Thoracic aorta (tissue), 2 donors: Measurements from ENCODE around the gene DNAJB11. TPM values are rescaled to one million over a fixed set of nuclear protein-coding genes. Genes with fewer than 3 reads are reported as not detected.

Experiments used
- ATAC-seq: fragments of 150-250 bp; one replicate; pipeline ENCODE4 v1.8.0; 2017; ENCODE audit warnings: low read depth; ENCODE audit not compliant: insufficient number of reproducible peaks, low FRiP score
- DNase-seq: peaks from one replicate; pipeline ENCODE4 v3.0.0-alpha.2; 2020; ENCODE audit warnings: low spot score
- H3K27ac ChIP-seq, 2 donors: fragments of 200-600 bp; sonication (generic); 1 replicate in 1 of 2; 2 replicates in 1 of 2; pipeline ENCODE4 v1.5.1; 2016; ENCODE audit warnings: mild to moderate bottlenecking in 2 of 2, moderate library complexity in 2 of 2
- H3K27me3 ChIP-seq: fragments of 200-600 bp; sonication (generic); replicated peaks from 2 replicates; pipeline ENCODE4 v1.6.0; 2016; ENCODE audit warnings: mild to moderate bottlenecking; ENCODE audit not compliant: insufficient read depth
- H3K36me3 ChIP-seq: fragments of 200-600 bp; sonication (generic); one replicate; pipeline ENCODE4 v1.5.1; 2016
- H3K4me1 ChIP-seq, 2 donors: fragments of 200-600 bp; sonication (generic); 1 replicate in 1 of 2; 2 replicates in 1 of 2; pipeline versions ENCODE4 v1.5.1 to v1.6.0; 2016; ENCODE audit warnings: low read depth in 2 of 2, mild to moderate bottlenecking in 1 of 2; ENCODE audit not compliant: control insufficient read depth in 1 of 2
- H3K4me3 ChIP-seq: fragments of 200-600 bp; sonication (generic); 2 replicates; pipeline ENCODE4 v1.5.1; 2016; ENCODE audit warnings: mild to moderate bottlenecking
- H3K9me3 ChIP-seq: fragments of 200-600 bp; sonication (generic); 2 replicates; pipeline ENCODE4 v1.5.1; 2016
- CTCF ChIP-seq: fragments of 200-600 bp; sonication (generic); IDR thresholded peaks from one replicate; pipeline ENCODE4 v1.5.1; 2019; ENCODE audit warnings: antibody characterized with exemption
- total RNA-seq, 2 donors: library from RNA; depleted of rRNA; stranded (reverse); fragments of >200 nt; gene quantifications; one replicate each; pipeline versions ENCODE4 v1.1.0 to v1.2.3, GENCODE V29; 2016

The DNAJB11 gene
- 10 to 100 TPM; 41.3 to 44.9 TPM for total RNA-seq

- H3K4me3 ChIP-seq: peak within 1 kb of the TSS; percentile 100
- H3K4me1 ChIP-seq: peaks cover 21 to 30% of the 10 kb centered on the region in 2 donors
- ATAC-seq (peak; percentile 100), DNase-seq (peak; percentile 98)
- H3K9me3 ChIP-seq: no peaks in the 10 kb centered on the region
- H3K27me3 ChIP-seq: no peaks in the 10 kb centered on the region
- no peak for TF ChIP-seq CTCF
- peak within 1 kb of the TSS; percentile 93 to 94 for H3K27ac ChIP-seq
- H3K36me3 ChIP-seq: peaks cover 7% of the 10 kb centered on the region
Observed at GRCh38 chr3:186570096-186570940, at the start of gene DNAJB11. Gene DNAJB11 (plus strand): TSS chr3:186570720. CDS start chr3:186570898, 178 bp downstream.

- DNase-seq (no peak), ATAC-seq (no peak)
- H3K27me3 ChIP-seq: no peaks in the 10 kb centered on the region
- H3K4me3 ChIP-seq: no peak overlapping the region
- no peaks in the 10 kb centered on the region for H3K9me3 ChIP-seq
- H3K27ac ChIP-seq: no peak overlapping the region
- H3K36me3 ChIP-seq: no peaks in the 10 kb centered on the region
- TF ChIP-seq CTCF: no peak
- no peaks in the 10 kb centered on the region for H3K4me1 ChIP-seq
Observed at GRCh38 chr3:186520957-186521842, 49.3 kb upstream of the DNAJB11 start.

- H3K27ac ChIP-seq: no peak overlapping the region
- H3K27me3 ChIP-seq: no peaks in the 10 kb centered on the region
Observed at GRCh38 chr3:186523022-186523421, 47.5 kb upstream of the DNAJB11 start.

GRCh38 chr3:186523434-186523833, 47.1 kb upstream of the DNAJB11 start:
- DNase-seq: no peak
- ATAC-seq: no peak
- Histone ChIP-seq H3K4me1 (no peaks in the 10 kb centered on the region), H3K27ac (no peak overlapping the region), H3K9me3 (no peaks in the 10 kb centered on the region), H3K27me3 (no peaks in the 10 kb centered on the region), H3K4me3 (no peak overlapping the region), H3K36me3 (no peaks in the 10 kb centered on the region)
- TF ChIP-seq CTCF: no peak

More at GRCh38 chr3:186523022-186523421, 47.5 kb upstream of the DNAJB11 start:
- H3K9me3 ChIP-seq: no peaks in the 10 kb centered on the region
- H3K36me3 ChIP-seq: no peaks in the 10 kb centered on the region
- DNase-seq: no peak
- H3K4me3 ChIP-seq: no peak overlapping the region
- H3K4me1 ChIP-seq: no peaks in the 10 kb centered on the region
- no peak for ATAC-seq
- no peak for TF ChIP-seq CTCF

GRCh38 chr3:186524616-186525015, 45.9 kb upstream of the DNAJB11 start:
- H3K9me3 ChIP-seq: no peaks in the 10 kb centered on the region
- H3K4me1 ChIP-seq: no peaks in the 10 kb centered on the region
- no peak for ATAC-seq
- no peaks in the 10 kb centered on the region for H3K27me3 ChIP-seq
- DNase-seq: no peak
- H3K36me3 ChIP-seq: no peaks in the 10 kb centered on the region
- TF ChIP-seq CTCF: no peak
- H3K4me3 ChIP-seq: no peak overlapping the region
- no peak overlapping the region for H3K27ac ChIP-seq
